ENCODE measurements around the gene DAZAP1.

DNA sequence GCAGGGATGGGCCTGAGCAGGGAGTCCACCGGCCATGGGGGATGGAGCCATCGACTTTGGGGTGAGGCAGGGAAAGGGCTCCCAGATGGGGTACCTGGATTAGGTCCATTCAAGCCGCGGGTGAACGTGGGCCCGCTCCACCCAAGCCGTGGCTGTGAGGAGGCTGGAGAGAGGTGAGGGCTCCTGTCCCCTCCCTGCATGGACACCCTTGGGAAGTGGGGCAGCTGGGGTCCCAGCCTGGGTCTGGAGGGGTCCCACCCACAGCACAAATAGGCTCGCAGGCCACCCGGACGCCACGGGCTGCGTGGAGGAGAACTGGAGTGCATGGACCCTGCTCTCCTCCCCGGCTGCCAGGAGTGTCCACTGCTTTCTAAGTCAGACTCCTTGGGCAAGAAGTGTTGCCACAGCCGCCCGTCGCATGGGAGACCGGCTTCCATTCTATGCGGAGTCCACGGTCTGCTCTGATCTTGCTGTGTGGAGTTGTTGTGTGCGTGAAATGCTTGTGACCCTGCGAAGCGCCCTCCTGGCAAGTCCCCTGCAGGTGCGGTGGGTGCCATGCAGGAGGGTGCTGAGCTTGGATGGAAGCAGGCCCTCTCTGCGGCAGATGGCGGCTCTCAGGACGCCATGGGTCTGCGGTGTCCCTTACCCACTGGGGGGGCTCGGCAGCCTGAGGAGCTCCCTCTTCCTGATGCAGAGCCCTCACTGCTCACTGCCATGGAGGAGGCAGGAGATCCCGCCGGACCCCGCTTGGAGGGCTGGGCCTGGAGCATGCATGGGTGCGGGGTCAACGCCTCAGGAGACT is 2.0 kb downstream of the DAZAP1 start:
- TF ChIP-seq CTCF (IDR thresholded peaks at IDR 0.05; ENCODE audit: insufficient read depth, low read length, poor library complexity, severe bottlenecking) = no peak
- TF ChIP-seq EZH2phosphoT487 (conservative IDR thresholded peaks at IDR 0.05; ENCODE audit: low read length) = no peak
